Measurements from ENCODE around the gene VAC14. TPM values are rescaled to one million over a fixed set of nuclear protein-coding genes. Genes with fewer than 3 reads are reported as not detected.
A peak's percentile ranks its signal among the peaks of the same experiment; 100 is the strongest.

VAC14 gene
- polyA plus RNA-seq, 1 of the 3 experiments (the other 2 are of a cell fraction): 33.2 TPM

DNA sequence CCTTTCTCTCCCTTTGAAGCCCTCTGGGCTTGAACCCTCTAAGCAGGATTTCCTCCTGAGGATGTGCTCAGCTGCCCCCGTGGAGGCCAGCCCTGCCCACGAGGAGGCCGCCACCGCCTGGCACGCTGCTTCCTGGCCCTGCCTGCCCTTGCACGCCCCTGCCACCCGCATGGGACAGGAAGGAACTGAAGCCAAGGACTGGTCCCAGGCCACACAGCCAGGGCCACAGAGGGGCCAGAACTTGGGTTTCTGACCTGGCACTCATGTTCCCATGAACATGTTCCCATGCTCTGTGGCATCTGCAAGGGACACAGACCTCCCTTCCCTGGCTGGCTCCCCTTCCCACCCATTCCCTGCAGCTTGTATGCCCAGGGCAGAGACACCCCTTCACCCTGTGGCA is 91.0 kb downstream of the VAC14 start:
- no peaks in the 10 kb centered on the region for H3K36me3 ChIP-seq (replicated peaks in 1 of 2; ENCODE audit: control insufficient read depth in 1 of 2, insufficient read depth in 2 of 2, low read length in 1 of 2)
- no peaks in the 10 kb centered on the region for H4K20me1 ChIP-seq (ENCODE audit: insufficient read depth)
- H3K9ac ChIP-seq: no peak overlapping the region
- CTCF ChIA-PET: interaction anchor here (0.9 to 1.4 kb wide), 2 partner anchors 17 to 31 kb away, joined by 3 to 4 read pairs; no protein-coding TSS in a partner anchor
- H3K4me3 ChIP-seq (ENCODE audit: low read depth in 2 of 2, low read length in 1 of 2): no peak overlapping the region
- TF ChIP-seq GABPA (IDR thresholded peaks at IDR 0.05; ENCODE audit: low read depth): no peak
- TF ChIP-seq, protein P1, sequence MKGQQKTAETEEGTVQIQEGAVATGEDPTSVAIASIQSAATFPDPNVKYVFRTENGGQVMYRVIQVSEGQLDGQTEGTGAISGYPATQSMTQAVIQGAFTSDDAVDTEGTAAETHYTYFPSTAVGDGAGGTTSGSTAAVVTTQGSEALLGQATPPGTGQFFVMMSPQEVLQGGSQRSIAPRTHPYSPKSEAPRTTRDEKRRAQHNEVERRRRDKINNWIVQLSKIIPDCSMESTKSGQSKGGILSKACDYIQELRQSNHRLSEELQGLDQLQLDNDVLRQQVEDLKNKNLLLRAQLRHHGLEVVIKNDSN (IDR thresholded peaks at IDR 0.05; ENCODE audit: borderline replicate concordance, low read depth): no peak
- TF ChIP-seq, protein P2, sequence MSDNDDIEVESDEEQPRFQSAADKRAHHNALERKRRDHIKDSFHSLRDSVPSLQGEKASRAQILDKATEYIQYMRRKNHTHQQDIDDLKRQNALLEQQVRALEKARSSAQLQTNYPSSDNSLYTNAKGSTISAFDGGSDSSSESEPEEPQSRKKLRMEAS (IDR thresholded peaks at IDR 0.05; ENCODE audit: low read depth): no peak
- no peak for TF ChIP-seq RFX5 (IDR thresholded peaks at IDR 0.05; ENCODE audit: low read length)
- TF ChIP-seq FOSL2 (IDR thresholded peaks at IDR 0.05; ENCODE audit: borderline replicate concordance, low read depth): no peak
- TF ChIP-seq MXI1 (IDR thresholded peaks at IDR 0.05; ENCODE audit: low read depth, low read length): no peak
- no peak for TF ChIP-seq YY1 (IDR thresholded peaks at IDR 0.05; ENCODE audit: low read depth)
- TF ChIP-seq NRF1 (IDR thresholded peaks at IDR 0.05; ENCODE audit: low read depth, low read length): no peak
- no peak for TF ChIP-seq RXRA (IDR thresholded peaks at IDR 0.05; ENCODE audit: borderline replicate concordance, low read depth)
- TF ChIP-seq EZH2phosphoT487 (IDR thresholded peaks at IDR 0.05; ENCODE audit: borderline replicate concordance, low read depth): no peak
- TF ChIP-seq MEF2A (IDR thresholded peaks at IDR 0.05; ENCODE audit: borderline replicate concordance, low read depth): no peak
- TF ChIP-seq TEAD4 (IDR thresholded peaks at IDR 0.05; ENCODE audit: borderline replicate concordance, insufficient read depth): no peak
- TF ChIP-seq POLR2AphosphoS5 (IDR thresholded peaks at IDR 0.05; ENCODE audit: low read depth, low read length): no peak
- no peak for TF ChIP-seq NFIC (IDR thresholded peaks at IDR 0.05; ENCODE audit: borderline replicate concordance)
- TF ChIP-seq, protein P3, sequence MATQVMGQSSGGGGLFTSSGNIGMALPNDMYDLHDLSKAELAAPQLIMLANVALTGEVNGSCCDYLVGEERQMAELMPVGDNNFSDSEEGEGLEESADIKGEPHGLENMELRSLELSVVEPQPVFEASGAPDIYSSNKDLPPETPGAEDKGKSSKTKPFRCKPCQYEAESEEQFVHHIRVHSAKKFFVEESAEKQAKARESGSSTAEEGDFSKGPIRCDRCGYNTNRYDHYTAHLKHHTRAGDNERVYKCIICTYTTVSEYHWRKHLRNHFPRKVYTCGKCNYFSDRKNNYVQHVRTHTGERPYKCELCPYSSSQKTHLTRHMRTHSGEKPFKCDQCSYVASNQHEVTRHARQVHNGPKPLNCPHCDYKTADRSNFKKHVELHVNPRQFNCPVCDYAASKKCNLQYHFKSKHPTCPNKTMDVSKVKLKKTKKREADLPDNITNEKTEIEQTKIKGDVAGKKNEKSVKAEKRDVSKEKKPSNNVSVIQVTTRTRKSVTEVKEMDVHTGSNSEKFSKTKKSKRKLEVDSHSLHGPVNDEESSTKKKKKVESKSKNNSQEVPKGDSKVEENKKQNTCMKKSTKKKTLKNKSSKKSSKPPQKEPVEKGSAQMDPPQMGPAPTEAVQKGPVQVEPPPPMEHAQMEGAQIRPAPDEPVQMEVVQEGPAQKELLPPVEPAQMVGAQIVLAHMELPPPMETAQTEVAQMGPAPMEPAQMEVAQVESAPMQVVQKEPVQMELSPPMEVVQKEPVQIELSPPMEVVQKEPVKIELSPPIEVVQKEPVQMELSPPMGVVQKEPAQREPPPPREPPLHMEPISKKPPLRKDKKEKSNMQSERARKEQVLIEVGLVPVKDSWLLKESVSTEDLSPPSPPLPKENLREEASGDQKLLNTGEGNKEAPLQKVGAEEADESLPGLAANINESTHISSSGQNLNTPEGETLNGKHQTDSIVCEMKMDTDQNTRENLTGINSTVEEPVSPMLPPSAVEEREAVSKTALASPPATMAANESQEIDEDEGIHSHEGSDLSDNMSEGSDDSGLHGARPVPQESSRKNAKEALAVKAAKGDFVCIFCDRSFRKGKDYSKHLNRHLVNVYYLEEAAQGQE (IDR thresholded peaks at IDR 0.05; ENCODE audit: low read depth, low read length): no peak
- TF ChIP-seq EP300 (IDR thresholded peaks at IDR 0.05; ENCODE audit: borderline replicate concordance in 1 of 2, low read depth in 1 of 2, low read length in 1 of 2): no peak
- no peak for TF ChIP-seq RCOR1 (IDR thresholded peaks at IDR 0.05; ENCODE audit: low read length)
- TF ChIP-seq TAF1 (IDR thresholded peaks at IDR 0.05; ENCODE audit: borderline replicate concordance, low read depth, low read length): no peak
- TF ChIP-seq, protein P4, sequence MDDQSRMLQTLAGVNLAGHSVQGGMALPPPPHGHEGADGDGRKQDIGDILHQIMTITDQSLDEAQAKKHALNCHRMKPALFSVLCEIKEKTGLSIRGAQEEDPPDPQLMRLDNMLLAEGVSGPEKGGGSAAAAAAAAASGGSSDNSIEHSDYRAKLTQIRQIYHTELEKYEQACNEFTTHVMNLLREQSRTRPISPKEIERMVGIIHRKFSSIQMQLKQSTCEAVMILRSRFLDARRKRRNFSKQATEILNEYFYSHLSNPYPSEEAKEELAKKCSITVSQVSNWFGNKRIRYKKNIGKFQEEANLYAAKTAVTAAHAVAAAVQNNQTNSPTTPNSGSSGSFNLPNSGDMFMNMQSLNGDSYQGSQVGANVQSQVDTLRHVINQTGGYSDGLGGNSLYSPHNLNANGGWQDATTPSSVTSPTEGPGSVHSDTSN (IDR thresholded peaks at IDR 0.05): no peak
- TF ChIP-seq, protein P5, sequence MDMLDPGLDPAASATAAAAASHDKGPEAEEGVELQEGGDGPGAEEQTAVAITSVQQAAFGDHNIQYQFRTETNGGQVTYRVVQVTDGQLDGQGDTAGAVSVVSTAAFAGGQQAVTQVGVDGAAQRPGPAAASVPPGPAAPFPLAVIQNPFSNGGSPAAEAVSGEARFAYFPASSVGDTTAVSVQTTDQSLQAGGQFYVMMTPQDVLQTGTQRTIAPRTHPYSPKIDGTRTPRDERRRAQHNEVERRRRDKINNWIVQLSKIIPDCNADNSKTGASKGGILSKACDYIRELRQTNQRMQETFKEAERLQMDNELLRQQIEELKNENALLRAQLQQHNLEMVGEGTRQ (IDR thresholded peaks at IDR 0.05; ENCODE audit: borderline replicate concordance, low read depth, low read length): no peak
- no CpG with 5 or more reads among the region's 7 CpGs for WGBS (ENCODE audit: low lambda C conversion rate)
- H3K4me1 ChIP-seq (ENCODE audit: control insufficient read depth in 1 of 2, insufficient read depth in 2 of 2, low read depth in 1 of 2, low read length in 1 of 2): peaks cover 33 to 79% of the 10 kb centered on the region in 2 experiments
- no peaks in the 10 kb centered on the region for H3K27me3 ChIP-seq (ENCODE audit: insufficient read depth)
- no peaks in the 10 kb centered on the region for H3K9me3 ChIP-seq
- H3K79me2 ChIP-seq (ENCODE audit: insufficient read depth): no peaks in the 10 kb centered on the region
- H3K4me2 ChIP-seq: no peak overlapping the region
- H3K27ac ChIP-seq (ENCODE audit: low read depth in 2 of 2, low read length in 1 of 2): peak overlapping the region in 1 of 2 experiments; percentile 31; a peak in 1 of 4 replicates
- no peaks in the 10 kb centered on the region for H3K9me2 ChIP-seq
- POLR2A ChIA-PET: no interaction called here
- H2AFZ ChIP-seq (ENCODE audit: low read depth): no peak overlapping the region
- no peak for DNase-seq
- peaks cover 30% of the 10 kb centered on the region for H3F3A ChIP-seq (replicated peaks; ENCODE audit: insufficient read depth)

All from SK-N-SH (cell line).